Caco-2 (cell line): ENCODE results near the gene RHOT2. TPM values are rescaled to one million over a fixed set of nuclear protein-coding genes. Genes with fewer than 3 reads are reported as not detected.

Source experiments
- BruUV-seq: library from RNA; stranded (reverse); fragments of 400-500 nt; replicated peaks from 2 replicates; lab custom pipeline; 2021; lab: Mats Ljungman, UMichigan
- CTCF ChIA-PET: fragments of 300-600 bp; sonication (Branson Sonifier 250); formaldehyde crosslinking; loops from one replicate; lab custom pipeline; 2022; ENCODE audit warnings: antibody characterized with exemption; lab: Charles Lee
- POLR2A ChIA-PET: fragments of 300-600 bp; sonication (Branson Sonifier 250); formaldehyde crosslinking; loops from one replicate; lab custom pipeline; 2022; ENCODE audit warnings: antibody characterized with exemption; lab: Charles Lee
- DNase-seq, 2 experiments: peaks; one replicate each; pipeline versions ENCODE4 v3.0.0 to v3.0.0-alpha.2; 2020 to 2022
- H3K27me3 ChIP-seq: replicated peaks from 2 replicates; pipeline ENCODE4 v1.6.0; 2011; ENCODE audit warnings: low read length; ENCODE audit not compliant: control insufficient read depth, insufficient read depth
- H3K36me3 ChIP-seq: 2 replicates; pipeline ENCODE4 v1.5.1; 2011; ENCODE audit warnings: low read length; ENCODE audit not compliant: control insufficient read depth, insufficient read depth
- H3K4me1 ChIP-seq: fragments of 250-450 bp; sonication (Bioruptor Pico); 2 replicates; pipeline ENCODE4 v1.5.1; 2020; ENCODE audit warnings: mild to moderate bottlenecking
- H3K4me3 ChIP-seq: 2 replicates; pipeline ENCODE4 v1.5.1; 2011; ENCODE audit warnings: low read depth, mild to moderate bottlenecking, control low read depth, low read length
- H3K9me3 ChIP-seq: fragments of 250-450 bp; sonication (Bioruptor Pico); 2 replicates; pipeline ENCODE4 v1.5.1; 2020; ENCODE audit warnings: mild to moderate bottlenecking, moderate library complexity
- H3K27ac Mint-ChIP-seq: one replicate; pipeline ENCODE4 v1.8.0; 2022; ENCODE audit warnings: mixed read lengths; ENCODE audit not compliant: unreplicated experiment
- H3K27me3 Mint-ChIP-seq: one replicate; pipeline ENCODE4 v1.8.0; 2022; ENCODE audit warnings: mixed read lengths; ENCODE audit not compliant: insufficient read depth, unreplicated experiment
- H3K36me3 Mint-ChIP-seq: one replicate; pipeline ENCODE4 v1.8.0; 2022; ENCODE audit warnings: mild to moderate bottlenecking, mixed read lengths; ENCODE audit not compliant: insufficient read depth, unreplicated experiment
- H3K4me1 Mint-ChIP-seq: one replicate; pipeline ENCODE4 v1.8.0; 2022; ENCODE audit warnings: low read depth, mixed read lengths; ENCODE audit not compliant: unreplicated experiment
- H3K4me3 Mint-ChIP-seq: one replicate; pipeline ENCODE4 v1.8.0; 2022; ENCODE audit warnings: mild to moderate bottlenecking, moderate library complexity, mixed read lengths; ENCODE audit not compliant: unreplicated experiment
- H3K9me3 Mint-ChIP-seq: one replicate; pipeline ENCODE4 v1.8.0; 2022; ENCODE audit warnings: mixed read lengths; ENCODE audit not compliant: unreplicated experiment
- intact Hi-C: fragments of 100-400 bp; cut with micrococcal nuclease; formaldehyde crosslinking; loops from one replicate; pipeline ENCODE4 v1.10.0; 2022; ENCODE audit not compliant: unreplicated experiment
- total RNA-seq: library from RNA; stranded (reverse); gene quantifications from 2 replicates; pipeline ENCODE4 v1.2.3, GENCODE V29; 2022
- TF ChIP-seq, protein P1 (sequence below), 2 experiments: fragments of 200-600 bp in 1 of 2; IDR thresholded peaks; 1 replicate in 1 of 2; 2 replicates in 1 of 2; pipeline versions ENCODE4 v1.5.1 to v1.8.0; 2011 to 2022; ENCODE audit warnings: antibody characterized with exemption in 1 of 2, control low read depth in 1 of 2, inconsistent platforms in 1 of 2, low read depth in 1 of 2, low read length in 1 of 2, mild to moderate bottlenecking in 1 of 2, moderate library complexity in 1 of 2; ENCODE audit not compliant: insufficient read depth in 1 of 2, severe bottlenecking in 1 of 2, unreplicated experiment in 1 of 2

Gene RHOT2
- total RNA-seq, 1 experiment from 2014 or later = 96.7 TPM

DNA sequence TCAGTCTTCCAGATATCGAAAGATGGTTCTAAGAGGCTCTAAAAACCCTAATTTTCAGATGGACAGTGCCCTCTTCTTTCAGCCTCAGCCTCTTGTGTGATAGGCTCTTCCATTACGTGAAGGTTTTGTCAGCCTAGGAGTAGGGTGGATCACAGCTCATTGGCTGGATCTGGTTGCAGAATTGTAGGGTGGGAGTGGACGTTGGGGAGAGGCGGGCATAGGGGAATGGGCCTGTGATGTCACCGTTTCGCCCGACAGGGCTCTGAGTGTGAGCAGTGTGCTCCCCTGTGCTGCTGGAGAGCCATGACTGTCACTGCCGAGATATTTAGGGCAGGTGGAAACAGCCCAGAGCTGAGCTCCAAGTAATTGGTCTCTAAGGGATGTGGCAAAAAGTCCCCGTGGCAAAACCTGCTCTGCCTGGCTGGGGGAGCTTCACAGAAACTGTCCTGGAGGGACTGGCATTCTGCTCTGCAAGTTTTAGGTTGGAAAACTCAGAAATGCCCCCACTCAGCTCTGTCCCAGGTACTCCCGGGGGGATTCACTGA is 43.3 kb upstream of the RHOT2 start:
- Mint-ChIP-seq H3K4me1 (no peaks in the 10 kb centered on the region), H3K27ac (no peak overlapping the region), H3K9me3 (no peaks in the 10 kb centered on the region), H3K36me3 (peaks cover 17% of the 10 kb centered on the region), H3K4me3 (no peak overlapping the region), H3K27me3 (no peaks in the 10 kb centered on the region)
- intact Hi-C loops = no loop called here
- H3K27me3 ChIP-seq = no peaks in the 10 kb centered on the region
- no peaks in the 10 kb centered on the region for H3K4me1 ChIP-seq
- ChIA-PET CTCF (no interaction called here), POLR2A (interaction anchor here (0.6 kb wide), 1 partner anchor 577 kb away, joined by 5 read pairs; no protein-coding TSS in a partner anchor)
- no peak overlapping the region for H3K4me3 ChIP-seq
- no peaks in the 10 kb centered on the region for H3K9me3 ChIP-seq
- DNase-seq = no peak
- TF ChIP-seq, protein P1, sequence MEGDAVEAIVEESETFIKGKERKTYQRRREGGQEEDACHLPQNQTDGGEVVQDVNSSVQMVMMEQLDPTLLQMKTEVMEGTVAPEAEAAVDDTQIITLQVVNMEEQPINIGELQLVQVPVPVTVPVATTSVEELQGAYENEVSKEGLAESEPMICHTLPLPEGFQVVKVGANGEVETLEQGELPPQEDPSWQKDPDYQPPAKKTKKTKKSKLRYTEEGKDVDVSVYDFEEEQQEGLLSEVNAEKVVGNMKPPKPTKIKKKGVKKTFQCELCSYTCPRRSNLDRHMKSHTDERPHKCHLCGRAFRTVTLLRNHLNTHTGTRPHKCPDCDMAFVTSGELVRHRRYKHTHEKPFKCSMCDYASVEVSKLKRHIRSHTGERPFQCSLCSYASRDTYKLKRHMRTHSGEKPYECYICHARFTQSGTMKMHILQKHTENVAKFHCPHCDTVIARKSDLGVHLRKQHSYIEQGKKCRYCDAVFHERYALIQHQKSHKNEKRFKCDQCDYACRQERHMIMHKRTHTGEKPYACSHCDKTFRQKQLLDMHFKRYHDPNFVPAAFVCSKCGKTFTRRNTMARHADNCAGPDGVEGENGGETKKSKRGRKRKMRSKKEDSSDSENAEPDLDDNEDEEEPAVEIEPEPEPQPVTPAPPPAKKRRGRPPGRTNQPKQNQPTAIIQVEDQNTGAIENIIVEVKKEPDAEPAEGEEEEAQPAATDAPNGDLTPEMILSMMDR (IDR thresholded peaks at IDR 0.05; ENCODE audit: insufficient read depth in 1 of 2, low read depth in 1 of 2, low read length in 1 of 2, severe bottlenecking in 1 of 2, unreplicated experiment in 1 of 2) = no peak
- BruUV-seq = no TSS peak
- no peaks in the 10 kb centered on the region for H3K36me3 ChIP-seq

DNA sequence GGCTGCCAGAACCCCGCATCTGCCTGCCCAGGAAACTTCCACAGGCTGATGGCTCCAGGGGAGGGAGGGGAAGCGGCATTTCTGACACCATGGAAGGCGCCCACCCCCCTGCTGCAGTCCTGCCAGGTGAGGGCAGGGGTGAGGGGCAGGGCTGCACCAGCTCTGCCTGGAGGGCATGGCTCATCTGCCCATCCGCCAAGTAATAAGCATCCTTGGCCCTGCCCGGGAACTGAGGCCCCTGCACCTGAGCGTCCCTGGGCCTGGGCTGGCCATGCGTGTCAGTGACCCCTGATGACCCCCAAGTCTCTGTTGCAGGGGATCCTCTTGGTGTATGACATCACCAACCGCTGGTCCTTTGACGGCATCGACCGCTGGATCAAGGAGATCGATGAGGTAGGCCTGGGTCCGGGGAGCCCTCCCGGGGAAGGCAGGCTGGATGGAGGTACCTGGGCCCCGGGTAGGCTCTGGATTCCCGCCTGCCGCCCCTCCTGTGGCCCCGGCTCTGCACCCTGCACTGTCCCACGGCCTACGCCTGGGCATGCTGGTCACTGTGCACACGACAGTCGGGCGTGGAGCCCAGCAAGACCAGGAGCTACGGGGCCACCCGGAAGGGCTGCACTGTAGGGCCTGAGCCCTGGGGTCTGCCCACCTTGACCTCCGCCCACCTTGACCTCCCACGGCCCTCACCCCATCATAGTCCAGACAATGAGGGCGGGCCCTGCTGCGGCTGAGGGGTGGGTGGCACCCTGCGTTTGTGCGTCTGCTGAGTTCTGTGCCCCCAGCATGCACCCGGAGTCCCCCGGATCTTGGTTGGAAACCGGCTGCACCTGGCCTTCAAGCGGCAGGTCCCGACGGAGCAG is 42.6 kb upstream of the RHOT2 start:
- BruUV-seq = no TSS peak
- no peak overlapping the region for H3K4me3 ChIP-seq
- no peaks in the 10 kb centered on the region for H3K27me3 ChIP-seq
- DNase-seq = no peak
- intact Hi-C loops = no loop called here
- no peaks in the 10 kb centered on the region for H3K36me3 ChIP-seq
- no peak overlapping the region for H3K27ac Mint-ChIP-seq
- no peaks in the 10 kb centered on the region for H3K4me1 Mint-ChIP-seq
- no peaks in the 10 kb centered on the region for H3K9me3 ChIP-seq
- peaks cover 23% of the 10 kb centered on the region for H3K36me3 Mint-ChIP-seq
- CTCF ChIA-PET = no interaction called here
- no peaks in the 10 kb centered on the region for H3K4me1 ChIP-seq
- TF ChIP-seq, protein P1 (IDR thresholded peaks at IDR 0.05; ENCODE audit: insufficient read depth in 1 of 2, low read depth in 1 of 2, low read length in 1 of 2, severe bottlenecking in 1 of 2, unreplicated experiment in 1 of 2) = no peak
- no peak overlapping the region for H3K4me3 Mint-ChIP-seq
- POLR2A ChIA-PET = no interaction called here
- no peaks in the 10 kb centered on the region for H3K9me3 Mint-ChIP-seq
- H3K27me3 Mint-ChIP-seq = no peaks in the 10 kb centered on the region

DNA sequence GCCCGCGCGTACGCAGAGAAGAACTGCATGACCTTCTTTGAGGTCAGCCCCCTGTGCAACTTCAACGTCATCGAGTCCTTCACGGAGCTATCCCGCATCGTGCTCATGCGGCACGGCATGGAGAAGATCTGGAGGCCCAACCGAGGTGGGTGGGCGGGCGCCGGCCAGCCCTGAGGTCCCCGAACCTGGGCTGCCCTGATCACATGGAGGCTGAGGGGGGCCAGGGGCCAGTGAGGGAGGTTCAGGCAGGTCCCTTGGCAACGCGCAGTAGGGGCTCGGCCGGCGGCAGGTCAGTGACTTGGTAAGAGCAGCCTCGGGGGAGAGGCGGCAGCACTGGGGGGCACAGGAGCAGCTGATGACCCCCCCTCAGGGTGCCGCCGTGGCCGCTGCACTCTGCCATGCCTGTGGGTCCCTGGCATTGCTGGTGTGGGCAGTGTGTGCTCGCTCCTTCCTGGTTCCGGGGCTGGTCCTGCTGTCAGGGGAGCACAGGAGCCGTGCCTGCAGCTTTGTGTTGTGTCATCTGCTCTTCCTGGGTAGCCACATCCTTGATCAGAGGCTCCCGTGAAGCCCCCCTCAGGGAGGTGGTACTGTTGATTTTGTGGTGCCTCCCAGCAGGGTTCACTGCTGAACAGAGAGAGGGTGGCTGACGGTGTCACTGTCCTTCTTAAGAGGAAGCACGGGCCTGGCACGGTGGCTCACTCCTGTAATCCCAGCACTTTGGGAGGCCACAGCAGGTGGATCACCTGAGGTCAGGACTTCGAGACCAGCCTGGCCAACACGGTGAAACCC is 41.8 kb upstream of the RHOT2 start:
- ChIA-PET CTCF (no interaction called here), POLR2A (no interaction called here)
- Histone ChIP-seq H3K4me3 (no peak overlapping the region), H3K27me3 (no peaks in the 10 kb centered on the region), H3K4me1 (no peaks in the 10 kb centered on the region), H3K9me3 (no peaks in the 10 kb centered on the region), H3K36me3 (no peaks in the 10 kb centered on the region)
- DNase-seq = no peak
- no TSS peak for BruUV-seq
- TF ChIP-seq, protein P1 (IDR thresholded peaks at IDR 0.05; ENCODE audit: insufficient read depth in 1 of 2, low read depth in 1 of 2, low read length in 1 of 2, severe bottlenecking in 1 of 2, unreplicated experiment in 1 of 2) = no peak
- no peaks in the 10 kb centered on the region for H3K4me1 Mint-ChIP-seq
- no peaks in the 10 kb centered on the region for H3K9me3 Mint-ChIP-seq
- intact Hi-C loops = no loop called here
- H3K27me3 Mint-ChIP-seq = no peaks in the 10 kb centered on the region
- no peak overlapping the region for H3K4me3 Mint-ChIP-seq
- H3K27ac Mint-ChIP-seq = no peak overlapping the region
- peaks cover 23% of the 10 kb centered on the region for H3K36me3 Mint-ChIP-seq
